ENCODE data around the gene FBLN2.

Gene FBLN2

GRCh38 chr3:13590841-13591520 lies 42.1 kb downstream of the FBLN2 start:
- no peak for TF ChIP-seq EP300 (IDR thresholded peaks at IDR 0.05; ENCODE audit: borderline replicate concordance)
- TF ChIP-seq FOXM1 (IDR thresholded peaks at IDR 0.05; ENCODE audit: borderline replicate concordance, low read depth) = no peak
- TF ChIP-seq USF1 (IDR thresholded peaks at IDR 0.05) = no peak
- TF ChIP-seq REST (IDR thresholded peaks at IDR 0.05; ENCODE audit: low read depth) = no peak
- no peak for TF ChIP-seq MAX (IDR thresholded peaks at IDR 0.05)
- TF ChIP-seq TCF12 (IDR thresholded peaks at IDR 0.05; ENCODE audit: low read depth) = no peak
- TF ChIP-seq TAF1 (IDR thresholded peaks at IDR 0.05; ENCODE audit: low read depth) = no peak
- TF ChIP-seq TEAD4 (IDR thresholded peaks at IDR 0.05) = no peak
- TF ChIP-seq CREB1 (IDR thresholded peaks at IDR 0.05; ENCODE audit: low read depth) = no peak
- no peak for TF ChIP-seq CEBPB (IDR thresholded peaks at IDR 0.05)
- TF ChIP-seq RAD21 (IDR thresholded peaks at IDR 0.05; ENCODE audit: low read depth) = no peak
- TF ChIP-seq ZBTB7A (IDR thresholded peaks at IDR 0.05; ENCODE audit: low read depth) = no peak
- TF ChIP-seq NFIC (IDR thresholded peaks at IDR 0.05) = no peak
- TF ChIP-seq EGR1 (IDR thresholded peaks at IDR 0.05) = no peak
- no peak for TF ChIP-seq YY1 (IDR thresholded peaks at IDR 0.05; ENCODE audit: low read depth)

GRCh38 chr3:13593615-13594014 lies 44.7 kb downstream of the FBLN2 start:
- no peak for TF ChIP-seq MAX (IDR thresholded peaks at IDR 0.05)
- TF ChIP-seq CEBPB (IDR thresholded peaks at IDR 0.05) = no peak
- no peak for TF ChIP-seq EP300 (IDR thresholded peaks at IDR 0.05; ENCODE audit: borderline replicate concordance)
- no peak for TF ChIP-seq EGR1 (IDR thresholded peaks at IDR 0.05)
- TF ChIP-seq USF1 (IDR thresholded peaks at IDR 0.05) = no peak
- TF ChIP-seq RAD21 (IDR thresholded peaks at IDR 0.05; ENCODE audit: low read depth) = no peak
- no peak for TF ChIP-seq REST (IDR thresholded peaks at IDR 0.05; ENCODE audit: low read depth)

- TF ChIP-seq ZBTB7A (IDR thresholded peaks at IDR 0.05; ENCODE audit: low read depth) (no peak), FOXM1 (IDR thresholded peaks at IDR 0.05; ENCODE audit: borderline replicate concordance, low read depth) (no peak), TEAD4 (IDR thresholded peaks at IDR 0.05) (no peak), TAF1 (IDR thresholded peaks at IDR 0.05; ENCODE audit: low read depth) (no peak), EGR1 (IDR thresholded peaks at IDR 0.05) (no peak), YY1 (IDR thresholded peaks at IDR 0.05; ENCODE audit: low read depth) (no peak), RAD21 (IDR thresholded peaks at IDR 0.05; ENCODE audit: low read depth) (no peak), CEBPB (IDR thresholded peaks at IDR 0.05) (no peak), EP300 (IDR thresholded peaks at IDR 0.05; ENCODE audit: borderline replicate concordance) (no peak), USF1 (IDR thresholded peaks at IDR 0.05) (no peak), MAX (IDR thresholded peaks at IDR 0.05) (no peak), REST (IDR thresholded peaks at IDR 0.05; ENCODE audit: low read depth) (no peak), NFIC (IDR thresholded peaks at IDR 0.05) (no peak)
Measured at GRCh38 chr3:13594146-13594545, 45.2 kb downstream of the FBLN2 start.

- TF ChIP-seq TEAD4 (IDR thresholded peaks at IDR 0.05) (no peak), FOXM1 (IDR thresholded peaks at IDR 0.05; ENCODE audit: borderline replicate concordance, low read depth) (no peak), CREB1 (IDR thresholded peaks at IDR 0.05; ENCODE audit: low read depth) (no peak), USF1 (IDR thresholded peaks at IDR 0.05) (no peak), RAD21 (IDR thresholded peaks at IDR 0.05; ENCODE audit: low read depth) (no peak), TCF12 (IDR thresholded peaks at IDR 0.05; ENCODE audit: low read depth) (no peak), REST (IDR thresholded peaks at IDR 0.05; ENCODE audit: low read depth) (no peak), EGR1 (IDR thresholded peaks at IDR 0.05) (no peak)
Measured at GRCh38 chr3:13594991-13595421, 46.1 kb downstream of the FBLN2 start.
